Astrocyte (in vitro differentiated cells and primary cell): ENCODE measurements around the gene PRSS53.

Experiments
- CTCF ChIP-seq: IDR thresholded peaks from 2 replicates; pipeline ENCODE4 v1.5.1; 2011; ENCODE audit warnings: low read depth, mild to moderate bottlenecking, inconsistent platforms, low read length, moderate library complexity; ENCODE audit not compliant: insufficient read depth
- EZH2 ChIP-seq: IDR thresholded peaks from 2 replicates; pipeline ENCODE4 v1.6.1; 2012; ENCODE audit warnings: mild to moderate bottlenecking, low read length, inconsistent platforms; ENCODE audit not compliant: insufficient read depth

- TF ChIP-seq CTCF (no peak), EZH2 (no peak)
These were observed 5.7 kb downstream of the PRSS53 start for GRCh38 chr16:31083081-31083480.
